ENCODE results near the gene CLNK.
"Not testable (repeated sequence)": the region's sequence is repeated elsewhere in the genome, so short reads cannot be mapped to it uniquely, and the experiment has no call there.

Gene CLNK

DNA sequence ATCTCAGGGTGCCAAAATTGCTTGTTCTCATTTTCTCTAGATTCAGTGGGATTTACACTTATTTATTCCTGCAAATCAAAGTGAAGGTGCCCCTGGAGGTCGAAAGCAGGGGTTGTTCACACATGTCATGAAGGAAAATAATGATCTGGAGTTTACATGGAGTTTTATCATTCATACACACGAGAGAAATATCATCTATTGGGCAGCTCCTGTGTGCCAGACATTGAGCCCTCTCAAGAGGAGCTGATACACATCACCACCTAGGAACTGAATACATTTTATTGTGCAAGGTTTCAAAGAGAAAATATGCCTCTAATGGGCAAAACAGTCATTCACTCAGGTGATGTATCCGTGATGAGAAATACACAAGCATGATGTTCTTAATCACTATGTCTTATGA, 23.5 kb downstream of the CLNK start:
- no peak for DNase-seq (ENCODE audit: low read depth in 2 of 2)

GRCh38 chr4:10659251-10659650, 25.3 kb downstream of the CLNK start:
- DNase-seq (ENCODE audit: low read depth in 2 of 2) = no peak

DNA sequence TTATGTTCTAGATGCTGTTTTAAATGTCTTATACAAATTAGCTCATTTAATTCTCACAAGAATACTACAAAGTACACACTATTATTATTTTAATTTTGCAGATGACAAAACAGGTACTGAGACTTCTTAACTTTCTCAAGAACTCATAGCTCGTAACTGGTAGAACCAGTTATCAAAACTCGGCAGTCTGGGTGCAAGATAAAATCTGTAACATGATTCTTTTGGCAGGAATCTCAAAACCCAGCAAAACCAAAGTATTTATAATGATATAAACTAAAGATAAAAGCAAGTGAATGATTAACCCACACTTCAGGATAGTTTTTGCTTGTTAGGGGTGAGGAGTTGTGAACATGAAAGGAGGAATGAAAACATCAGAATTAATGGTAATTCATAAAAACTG, 27.6 kb downstream of the CLNK start:
- DNase-seq (ENCODE audit: low read depth in 2 of 2) = no peak

GRCh38 chr4:10656420-10656819, 28.1 kb downstream of the CLNK start:
- DNase-seq (ENCODE audit: low read depth in 2 of 2) = no peak

DNA sequence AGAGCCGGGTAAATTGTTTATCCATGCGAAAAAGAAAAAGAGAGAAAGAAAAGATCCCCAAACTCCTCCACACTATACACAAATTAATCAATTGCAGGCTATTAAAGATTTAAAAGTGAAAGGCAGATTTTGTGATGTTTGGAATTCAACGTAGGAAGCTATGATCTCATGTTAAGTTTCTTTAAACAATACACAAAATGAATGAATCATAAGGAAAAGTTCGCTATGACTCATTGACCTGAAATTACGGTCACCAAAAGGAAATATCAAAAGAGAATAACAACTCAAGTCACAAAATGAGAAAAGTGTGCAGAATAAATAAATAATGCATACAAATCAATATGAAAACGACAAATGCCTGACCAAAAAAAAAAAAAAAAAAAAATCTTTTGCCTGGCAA, 28.6 kb downstream of the CLNK start:
- DNase-seq (ENCODE audit: low read depth in 2 of 2) = no peak

- DNase-seq (ENCODE audit: low read depth in 2 of 2) = no peak
These were observed 36.1 kb downstream of the CLNK start for GRCh38 chr4:10648479-10648878.

GRCh38 chr4:10647846-10648245, 36.7 kb downstream of the CLNK start:
- no peak for DNase-seq (ENCODE audit: low read depth in 2 of 2)

DNA sequence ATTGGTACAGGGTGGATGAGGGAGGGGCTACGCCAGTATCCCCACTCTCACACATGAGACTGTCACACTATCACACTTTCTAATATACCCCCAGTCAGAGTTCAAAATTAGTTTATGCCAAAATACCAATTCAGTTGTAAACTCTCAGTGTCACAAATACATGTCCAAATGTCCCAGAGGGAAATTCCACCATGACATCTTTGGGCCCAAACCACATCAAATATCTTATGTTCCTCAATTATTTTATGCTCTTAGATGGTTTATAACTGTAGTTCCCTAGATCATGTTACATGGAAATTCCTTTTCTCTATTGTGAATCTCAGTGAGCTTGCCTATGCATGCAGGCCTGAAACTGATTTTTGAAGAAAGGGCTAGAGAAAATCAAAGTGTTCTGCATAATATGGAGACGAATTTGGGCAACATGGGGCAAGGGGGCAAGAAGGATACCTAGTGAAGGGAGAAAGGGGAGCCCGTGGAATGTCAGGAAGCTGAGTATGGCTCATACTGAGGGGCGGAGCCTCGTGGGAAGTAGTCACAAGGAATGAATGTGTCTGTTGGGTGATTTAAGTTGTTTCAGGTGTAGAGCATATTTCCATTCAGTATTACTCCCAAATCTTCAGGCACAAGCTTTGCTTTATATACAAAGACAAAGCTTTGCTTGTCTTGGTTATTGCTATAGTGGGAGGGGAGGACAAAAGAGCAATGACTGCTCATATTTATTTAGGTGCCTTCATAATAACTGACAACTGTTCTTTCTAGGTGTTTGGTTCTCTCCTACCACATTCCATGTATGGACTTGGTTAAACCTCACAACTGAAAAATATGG, 40.8 kb downstream of the CLNK start:
- no peak for DNase-seq (ENCODE audit: low read depth in 2 of 2)

DNA sequence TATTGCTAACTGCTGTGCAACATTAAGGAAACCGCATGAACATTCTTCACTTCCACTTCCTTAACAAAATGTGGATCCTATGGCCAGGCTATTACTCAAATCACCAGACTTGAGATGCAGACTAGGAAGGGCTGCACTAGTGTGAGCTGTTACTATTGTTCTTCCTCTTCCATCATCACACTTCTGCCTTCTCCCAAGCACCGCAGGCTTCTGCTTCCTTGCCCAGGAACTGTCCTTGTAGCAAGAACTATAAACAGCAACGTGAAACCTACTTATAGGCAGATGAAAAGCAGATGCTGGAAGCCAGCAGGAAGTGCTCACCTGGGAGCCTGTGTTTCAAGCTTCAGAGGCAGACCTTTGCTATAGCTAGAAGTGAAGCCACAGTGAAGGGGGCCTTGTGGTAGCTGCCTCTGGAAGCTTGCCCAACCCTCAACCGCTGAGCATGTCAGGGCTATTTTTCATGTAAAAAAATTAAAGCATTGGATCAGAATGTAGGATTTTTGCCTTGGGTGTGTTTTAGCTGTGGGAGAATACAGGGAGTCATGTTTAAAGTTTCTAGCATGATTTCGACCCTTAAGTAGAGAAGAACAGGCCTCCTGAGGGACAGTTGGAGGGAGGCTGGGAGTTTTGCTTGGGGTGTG, 43.9 kb downstream of the CLNK start:
- no peak for DNase-seq (ENCODE audit: low read depth in 2 of 2)

- DNase-seq (ENCODE audit: low read depth in 2 of 2) = no peak
These were observed 44.9 kb downstream of the CLNK start for GRCh38 chr4:10639664-10640063.

DNA sequence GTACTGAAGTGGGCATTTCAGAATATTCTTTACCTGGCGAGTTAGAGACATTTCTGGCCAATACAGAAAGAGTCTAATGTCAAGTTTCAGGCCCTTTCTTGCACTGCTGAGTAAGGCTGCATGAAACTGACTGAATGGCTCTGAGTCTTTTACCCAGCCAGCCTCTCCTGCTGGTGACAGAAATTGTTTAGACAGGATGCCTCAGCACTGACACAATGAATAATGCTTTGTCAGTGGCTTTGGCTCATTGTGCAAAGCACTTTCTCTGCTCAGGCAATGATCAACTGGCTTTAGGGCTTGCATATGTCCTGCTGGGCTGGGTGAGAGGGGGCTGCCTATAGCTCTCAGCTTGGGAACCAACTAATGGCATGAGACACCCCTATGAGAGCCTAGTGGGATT, 45.5 kb downstream of the CLNK start:
- DNase-seq (ENCODE audit: low read depth in 2 of 2) = no peak

DNA sequence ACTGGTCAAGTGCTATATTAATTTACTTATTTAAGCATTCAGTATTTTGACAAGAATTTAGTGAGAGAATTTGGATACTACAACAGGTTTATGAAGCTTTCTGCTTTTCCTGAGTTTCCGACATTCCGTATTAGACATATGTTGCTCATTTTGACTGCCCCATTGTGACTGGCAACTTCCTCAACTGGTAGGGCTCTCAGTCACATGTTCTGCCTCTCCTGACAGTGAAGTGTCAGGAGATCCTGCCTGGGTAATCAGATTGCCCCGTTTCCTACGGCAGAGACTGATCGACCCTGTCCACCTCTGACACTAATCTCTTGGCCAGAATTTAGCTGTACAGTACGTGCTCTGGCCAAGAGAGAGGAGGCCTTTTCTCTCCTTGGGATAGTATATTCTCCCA, 49.5 kb downstream of the CLNK start:
- DNase-seq (ENCODE audit: low read depth in 2 of 2) = no peak

DNA sequence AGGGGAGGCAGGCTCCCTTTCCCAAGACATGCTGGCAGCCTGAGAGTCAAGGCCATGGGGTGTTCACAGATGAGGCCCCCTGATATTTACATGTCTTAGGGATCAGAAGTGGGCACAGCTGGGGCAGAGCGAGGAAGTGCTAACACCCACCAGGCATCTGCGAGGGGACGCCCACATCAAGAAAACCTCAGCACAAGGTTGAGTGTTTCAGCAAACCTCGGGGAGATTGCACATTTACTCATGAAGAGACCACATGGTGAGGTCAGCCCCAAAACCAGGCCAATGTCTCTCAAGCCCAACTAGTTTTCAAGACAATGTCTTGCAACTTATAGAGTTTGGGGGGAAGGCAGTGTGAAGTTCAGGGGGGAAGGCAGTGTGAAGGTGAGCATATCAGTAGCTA, 55.2 kb downstream of the CLNK start:
- no peak for DNase-seq (ENCODE audit: low read depth in 2 of 2)

DNA sequence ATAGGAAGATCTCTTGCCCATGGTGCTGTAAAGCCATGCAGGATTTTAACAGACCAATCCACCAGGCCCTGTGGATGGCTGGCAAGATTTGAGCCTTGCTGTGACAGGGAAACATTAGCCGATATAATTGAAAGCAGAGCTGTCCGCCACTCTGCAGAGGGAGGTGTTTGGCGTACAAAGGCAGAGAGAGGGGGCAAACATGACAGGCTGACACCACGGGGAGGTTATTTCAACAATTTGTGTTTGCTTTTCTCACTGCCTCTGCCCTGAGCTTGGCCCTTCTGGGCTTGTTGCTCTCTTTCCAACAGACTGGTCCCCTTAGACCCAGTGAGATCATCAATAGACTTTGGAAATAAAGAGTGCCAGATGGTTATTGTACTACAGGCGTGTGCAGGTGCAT, 59.4 kb downstream of the CLNK start:
- no peak for DNase-seq (ENCODE audit: low read depth in 2 of 2)

DNA sequence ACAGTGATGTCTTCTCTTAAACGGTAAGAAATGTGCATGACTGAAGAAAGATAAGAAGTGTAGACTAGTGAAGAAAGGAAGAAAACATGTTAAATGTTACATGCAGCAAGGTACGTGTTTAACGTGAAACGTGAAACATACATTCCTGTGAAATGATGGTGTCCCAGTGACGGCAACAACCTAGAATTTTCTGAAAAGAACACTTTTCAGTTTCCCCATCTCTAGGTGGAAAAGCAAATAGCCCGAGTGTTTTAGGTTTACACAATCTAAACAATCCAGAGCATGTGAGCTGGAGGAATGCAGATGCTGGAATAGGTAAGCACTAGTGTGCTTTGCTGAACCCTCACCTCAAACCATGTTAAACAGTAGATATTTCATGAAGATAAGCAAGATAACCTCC, 60.7 kb downstream of the CLNK start:
- no peak for DNase-seq (ENCODE audit: low read depth in 2 of 2)

- no peak for DNase-seq (ENCODE audit: low read depth in 2 of 2)
These were observed 61.3 kb downstream of the CLNK start for GRCh38 chr4:10623241-10623640.

DNA sequence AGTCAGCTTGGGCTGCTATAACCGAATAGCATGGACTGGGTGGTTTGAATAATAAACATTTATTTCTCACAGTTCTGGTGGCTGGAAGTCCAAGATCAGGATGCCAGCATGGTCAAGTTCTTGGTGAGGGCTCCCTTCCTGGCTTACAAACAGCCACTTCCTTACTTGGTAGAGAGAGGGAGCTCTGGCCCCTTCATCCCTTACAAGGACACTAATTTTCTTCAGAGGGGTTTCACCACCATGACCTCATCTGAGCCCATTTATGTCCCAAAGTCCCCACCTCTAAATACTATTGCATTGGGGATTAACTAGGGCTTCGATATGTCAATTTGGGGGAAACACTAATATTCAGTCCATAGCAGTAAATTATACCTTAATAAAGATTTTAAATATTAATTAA, 61.8 kb downstream of the CLNK start:
- no peak for DNase-seq (ENCODE audit: low read depth in 2 of 2)

DNA sequence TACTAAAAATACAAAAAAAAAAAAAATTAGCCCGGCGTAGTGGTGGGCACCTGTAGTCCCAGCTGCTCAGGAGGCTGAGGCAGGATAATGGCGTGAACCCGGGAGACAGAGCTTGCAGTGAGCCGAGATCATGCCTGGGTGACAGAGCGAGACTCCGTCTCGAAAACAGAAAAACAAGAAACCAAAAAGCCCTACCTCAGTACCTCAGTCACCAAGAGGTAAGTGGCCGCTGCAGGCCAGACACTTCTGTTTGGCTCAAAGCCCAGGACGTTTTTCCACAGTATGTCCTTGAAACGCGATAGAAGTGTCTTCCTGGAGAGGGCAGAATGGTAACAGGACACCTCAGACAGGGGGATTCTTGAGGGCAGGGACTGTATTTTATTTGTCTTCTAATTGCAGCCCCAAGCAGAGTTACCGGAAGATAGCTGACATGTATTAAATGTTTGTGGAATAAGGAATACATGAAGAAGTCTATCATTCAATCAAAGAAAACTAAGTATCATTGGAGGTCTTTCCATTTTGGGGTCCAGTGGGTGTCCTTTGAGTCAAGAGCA, 63.6 kb downstream of the CLNK start:
- no peak for DNase-seq (ENCODE audit: low read depth in 2 of 2)

DNA sequence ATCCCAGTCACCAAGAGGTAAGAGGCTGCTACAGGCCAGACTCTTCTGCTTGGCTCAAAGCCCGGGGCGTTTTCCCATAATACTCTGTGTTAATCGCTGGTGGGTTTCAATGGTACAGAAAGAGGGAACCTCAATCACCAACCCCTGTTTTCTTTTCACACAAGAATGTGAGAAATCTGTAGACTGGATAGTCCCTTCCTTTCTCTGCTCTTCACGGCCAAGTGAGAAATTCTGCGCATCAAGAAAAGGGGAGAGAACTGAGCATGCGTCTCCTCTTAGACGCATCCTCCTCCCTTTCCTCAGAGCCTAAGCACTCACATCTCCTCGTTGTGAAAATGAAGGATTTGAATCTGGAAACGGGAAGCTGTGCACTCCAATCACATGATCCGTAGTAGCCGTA, 64.7 kb downstream of the CLNK start:
- DNase-seq (ENCODE audit: low read depth in 2 of 2) = no peak

- DNase-seq (ENCODE audit: low read depth in 2 of 2) = no peak
These were observed 65.3 kb downstream of the CLNK start for GRCh38 chr4:10619220-10619619.

DNA sequence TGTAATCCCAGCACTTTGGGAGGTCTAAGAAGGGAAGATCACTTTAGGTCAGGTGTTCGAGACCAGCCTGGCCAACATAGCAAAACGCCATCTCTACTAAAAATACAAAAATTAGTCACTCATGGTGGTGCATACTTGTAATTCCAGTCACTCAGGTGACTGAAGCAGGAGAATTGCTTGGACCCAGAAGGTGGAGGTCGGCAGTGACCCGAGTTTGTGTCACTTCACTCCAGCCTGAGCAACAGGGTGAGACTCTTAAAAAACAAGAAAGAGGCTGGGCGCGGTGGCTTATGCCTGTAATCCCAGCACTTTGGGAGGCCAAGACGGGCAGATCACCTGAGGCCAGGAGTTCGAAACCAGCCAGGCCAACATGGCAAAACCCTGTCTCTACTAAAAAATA, 69.6 kb downstream of the CLNK start:
- not testable (repeated sequence) for DNase-seq (ENCODE audit: low read depth in 2 of 2)

- DNase-seq (ENCODE audit: low read depth in 2 of 2) = no peak
These were observed 70.6 kb downstream of the CLNK start for GRCh38 chr4:10613926-10614478.

DNA sequence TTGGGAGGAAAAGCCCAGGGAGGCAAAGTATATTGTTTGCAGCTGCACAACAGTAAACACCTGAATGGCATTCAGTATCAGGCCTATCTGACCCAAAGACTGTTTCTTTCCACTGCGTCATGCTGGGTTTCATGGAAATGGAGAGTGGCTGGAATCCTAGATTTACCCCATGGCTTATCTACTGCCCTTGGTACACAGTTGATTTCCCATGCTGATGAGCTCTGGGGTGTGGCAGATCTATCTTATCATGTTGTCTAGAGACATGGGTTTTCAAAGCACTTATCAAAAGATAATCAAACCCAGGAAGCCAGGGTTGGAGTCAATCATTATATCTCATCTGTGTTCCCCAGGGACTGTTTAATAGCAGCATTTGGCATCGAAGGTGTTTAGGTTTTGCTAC, 72.1 kb downstream of the CLNK start:
- no peak for DNase-seq (ENCODE audit: low read depth in 2 of 2)
